NCI-H146 treated with DMSO at 0.1 percent for 48 hours (cell line): ENCODE results near the gene FBXL13.
"Not testable (repeated sequence)": the region's sequence is repeated elsewhere in the genome, so short reads cannot be mapped to it uniquely, and the experiment has no call there.

Experiments
- DNase-seq: peaks from one replicate; lab custom pipeline; 2025; ENCODE audit not compliant: unreplicated experiment; lab: John Stamatoyannopoulos, UW

FBXL13 gene

GRCh38 chr7:102829075-102829474 lies 245.5 kb downstream of the FBXL13 start:
- DNase-seq: no peak

GRCh38 chr7:102828286-102828685 lies 246.3 kb downstream of the FBXL13 start:
- DNase-seq: no peak

- no peak for DNase-seq
These were observed 251.0 kb downstream of the FBXL13 start for GRCh38 chr7:102823390-102824119.

DNA sequence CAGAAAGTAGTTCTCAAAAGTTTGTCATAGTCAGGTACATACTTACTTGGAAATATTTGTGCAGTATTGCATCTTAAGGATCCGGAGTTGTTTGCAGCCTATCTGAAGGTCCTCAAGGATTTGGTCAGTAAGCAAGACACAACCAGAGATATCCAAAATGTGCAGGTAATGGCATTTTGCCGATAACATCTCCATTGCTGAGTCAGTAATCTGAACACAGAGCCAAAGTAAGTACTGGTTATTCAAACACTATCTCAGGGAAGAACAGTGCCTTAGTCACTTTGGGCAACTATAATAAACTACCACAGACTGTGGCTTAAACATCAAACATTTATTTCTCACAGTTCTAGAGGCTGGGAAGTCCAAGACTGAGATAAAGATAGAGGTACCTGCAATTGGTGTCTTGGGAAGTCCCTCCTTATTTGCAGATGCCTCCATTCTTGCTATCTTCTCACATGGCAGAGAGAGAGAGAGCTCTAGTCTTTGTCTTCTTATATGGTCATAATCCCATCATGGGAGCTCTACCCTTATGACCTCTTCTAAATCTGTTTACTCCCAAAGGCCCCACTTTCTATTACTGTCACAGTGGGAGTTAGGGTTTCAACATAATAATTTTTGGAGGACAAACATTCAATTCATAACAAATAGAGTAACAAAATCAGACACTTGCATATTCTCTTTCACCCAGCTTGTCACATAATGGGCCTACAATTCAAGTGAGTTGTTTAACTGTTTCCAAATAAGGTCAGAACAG lies 252.4 kb downstream of the FBXL13 start:
- no peak for DNase-seq

GRCh38 chr7:102819151-102819550 lies 255.4 kb downstream of the FBXL13 start:
- no peak for DNase-seq

DNA sequence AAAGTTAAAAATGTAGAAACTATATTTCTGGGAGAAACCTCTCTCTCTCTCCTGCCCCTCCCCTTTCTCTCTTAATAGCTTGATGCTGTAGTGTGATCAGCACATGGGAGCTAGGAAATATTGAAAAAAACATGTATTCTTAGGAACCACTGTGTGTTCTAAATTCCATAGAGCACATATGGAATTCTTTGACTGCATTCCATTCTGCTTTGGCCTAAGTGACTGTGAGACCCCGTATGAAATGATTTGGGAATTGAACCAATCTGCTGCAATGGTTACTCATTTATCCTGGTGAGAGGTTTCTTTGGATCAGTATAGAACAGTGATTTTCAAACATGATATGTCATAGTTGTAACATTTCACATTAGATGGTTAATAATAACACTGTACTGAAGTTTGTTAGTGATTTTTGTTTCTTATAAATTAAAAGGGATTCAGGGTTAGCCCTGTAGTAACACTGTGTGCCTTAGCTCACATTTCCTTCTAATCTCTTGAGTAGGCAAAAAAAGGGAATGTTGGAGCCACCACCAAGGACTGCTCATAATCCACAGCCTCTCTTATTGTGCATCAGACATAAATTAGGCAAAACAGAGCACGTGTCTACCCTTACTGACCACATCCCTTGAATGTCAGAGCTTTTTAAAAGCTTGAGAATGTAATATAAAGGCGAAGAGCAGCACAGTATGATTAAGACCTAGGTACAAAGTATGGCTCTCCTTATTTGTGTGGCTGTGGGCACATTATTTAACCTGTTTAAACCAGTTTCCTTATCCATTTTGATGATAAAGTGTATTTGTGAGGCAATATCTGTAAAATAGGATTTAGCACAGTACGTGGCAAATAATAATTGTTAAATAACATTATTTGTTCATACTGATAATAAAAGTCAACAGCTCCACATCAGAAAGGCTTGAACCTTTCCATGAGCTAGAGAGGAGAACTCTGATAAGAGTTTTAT lies 256.7 kb downstream of the FBXL13 start:
- no peak for DNase-seq

GRCh38 chr7:102814025-102814471 lies 260.5 kb downstream of the FBXL13 start:
- no peak for DNase-seq

DNA sequence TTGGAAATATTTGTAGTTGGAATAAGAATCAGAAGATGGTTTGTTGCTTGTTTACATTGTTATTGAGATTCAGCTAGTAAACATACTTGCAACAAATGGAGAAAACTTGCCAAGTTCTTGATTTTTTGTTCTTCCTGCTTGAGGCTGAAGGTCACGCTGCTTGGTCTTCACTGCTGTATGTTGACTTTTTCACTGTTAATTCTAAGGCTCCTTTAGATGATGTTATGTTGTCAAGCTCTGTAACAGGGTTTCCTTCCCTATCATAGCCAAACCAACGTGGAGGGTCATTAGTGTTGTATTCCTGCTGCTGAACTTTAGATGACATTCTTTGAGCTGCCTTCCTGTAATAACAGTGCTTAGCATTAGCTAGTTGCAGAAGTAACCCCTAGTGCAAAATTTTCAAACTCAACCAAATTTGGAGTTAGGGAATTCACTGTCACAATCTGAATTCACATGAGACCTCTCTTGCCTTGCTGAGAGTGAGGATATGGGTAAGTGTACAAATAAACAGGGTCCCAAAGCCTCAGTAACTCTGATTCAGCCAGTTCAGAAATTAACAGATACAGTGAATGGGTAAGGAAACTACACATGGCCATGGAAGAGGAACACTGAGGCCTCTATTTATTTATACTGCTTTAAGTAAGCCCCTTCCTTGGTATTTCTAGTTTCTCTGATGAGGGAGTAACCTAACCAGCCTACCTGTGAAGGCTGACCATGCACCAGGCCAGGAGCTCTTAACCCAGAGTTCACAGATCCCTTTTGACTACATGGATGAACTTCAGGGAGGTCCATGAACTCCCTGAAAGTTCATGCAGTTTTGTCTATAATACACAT lies 261.2 kb downstream of the FBXL13 start:
- DNase-seq: no peak

GRCh38 chr7:102811942-102812678 lies 262.5 kb downstream of the FBXL13 start:
- DNase-seq: no peak

GRCh38 chr7:102810916-102811315 lies 263.7 kb downstream of the FBXL13 start:
- no peak for DNase-seq

DNA sequence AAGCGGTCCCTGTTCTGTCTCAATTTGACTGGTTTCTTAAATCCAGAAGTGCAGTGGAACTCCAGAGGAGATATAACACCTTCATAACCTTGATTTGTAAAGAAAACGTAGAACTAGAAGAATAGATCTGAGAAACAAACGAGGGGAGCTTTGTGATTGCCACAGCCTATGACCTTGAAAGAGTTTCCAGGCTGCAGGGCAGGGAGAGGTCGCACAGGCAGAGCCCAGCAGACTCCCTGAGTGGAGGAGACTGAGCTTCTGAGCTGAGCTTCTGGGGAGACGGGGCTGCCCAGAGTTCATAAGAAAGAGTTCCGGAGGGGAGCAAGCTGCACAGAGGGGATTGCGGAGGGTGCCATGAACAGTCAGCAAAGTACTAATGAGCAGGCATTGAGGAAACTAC lies 268.0 kb downstream of the FBXL13 start:
- DNase-seq: no peak

- DNase-seq: not testable (repeated sequence)
These were observed 278.5 kb downstream of the FBXL13 start for GRCh38 chr7:102795987-102796595.

DNA sequence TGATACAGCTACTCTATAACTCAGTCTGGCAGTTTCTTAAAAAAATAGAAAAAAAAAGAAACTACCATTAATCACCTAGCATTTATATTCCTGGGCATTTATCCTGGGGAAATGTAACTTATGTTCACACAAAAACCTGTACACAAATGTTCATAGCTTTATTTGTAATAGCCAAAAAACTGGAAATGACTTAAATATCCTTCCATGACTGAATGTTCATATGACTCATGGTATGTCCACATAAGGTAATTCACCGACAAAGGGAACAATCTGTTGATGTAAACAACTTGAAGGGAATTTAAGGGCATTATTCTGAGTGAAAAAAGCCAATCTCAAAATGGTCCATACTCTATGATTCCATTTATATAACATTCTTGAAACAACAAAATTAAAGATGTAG lies 280.0 kb downstream of the FBXL13 start:
- DNase-seq: not testable (repeated sequence)

- not testable (repeated sequence) for DNase-seq
These were observed 282.8 kb downstream of the FBXL13 start for GRCh38 chr7:102791831-102792230.

DNA sequence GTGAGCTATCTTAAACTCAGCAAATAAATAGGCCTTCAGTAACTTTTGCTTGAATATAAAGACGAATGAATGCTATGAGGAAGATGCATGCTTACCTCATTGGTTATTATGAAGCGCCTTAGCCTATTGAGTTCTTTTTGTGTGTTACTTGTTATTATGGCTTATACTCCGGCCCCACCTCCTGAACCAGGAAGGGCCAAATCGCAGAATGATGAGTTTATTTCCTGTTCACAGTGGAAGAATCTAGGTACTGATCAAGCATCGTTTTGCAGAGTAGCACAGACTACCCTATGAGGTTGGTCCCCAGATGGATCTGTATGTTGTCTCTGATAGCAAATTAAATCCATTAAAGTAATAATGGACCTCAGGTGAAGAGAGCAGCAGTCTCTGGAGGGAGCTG lies 283.2 kb downstream of the FBXL13 start:
- not testable (repeated sequence) for DNase-seq

- DNase-seq: not testable (repeated sequence)
These were observed 284.1 kb downstream of the FBXL13 start for GRCh38 chr7:102790364-102791100.

GRCh38 chr7:102788770-102789169 lies 285.8 kb downstream of the FBXL13 start:
- not testable (repeated sequence) for DNase-seq

DNA sequence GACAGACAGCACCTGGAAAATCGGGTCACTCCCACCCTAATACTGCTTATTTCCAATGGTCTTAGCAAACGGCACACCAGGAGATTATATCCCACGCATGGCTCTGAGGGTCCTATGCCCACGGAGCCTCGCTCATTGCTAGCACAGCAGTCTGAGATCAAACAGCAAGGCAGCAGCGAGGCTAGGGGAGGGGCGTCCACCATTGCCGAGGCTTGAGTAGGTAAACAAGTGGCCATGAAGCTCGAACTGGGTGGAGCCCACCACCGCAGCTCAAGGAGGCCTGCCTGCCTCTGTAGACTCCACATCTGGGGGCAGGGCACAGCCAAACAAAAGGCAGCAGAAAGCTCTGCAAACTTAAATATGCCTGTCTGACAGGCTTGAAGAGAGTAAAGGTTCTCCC lies 293.7 kb downstream of the FBXL13 start:
- DNase-seq: not testable (repeated sequence)
